ENCODE data around the gene ACTL9. TPM values are rescaled to one million over a fixed set of nuclear protein-coding genes. Genes with fewer than 3 reads are reported as not detected.
"Not testable (repeated sequence)": the region's sequence is repeated elsewhere in the genome, so short reads cannot be mapped to it uniquely, and the experiment has no call there.

The ACTL9 gene
- total RNA-seq, 1 donor from 2014 or later = not detected

GRCh38 chr19:8722032-8722431 is 23.4 kb upstream of the ACTL9 start:
- DNase-seq (no peak), ATAC-seq (no peak)
- Histone ChIP-seq H3K27me3 (ENCODE audit: low read depth) (peaks cover 11% of the 10 kb centered on the region), H3K4me3 (no peak overlapping the region), H3K27ac (no peak overlapping the region), H3K4me1 (no peaks in the 10 kb centered on the region), H3K36me3 (no peaks in the 10 kb centered on the region), H3K9me3 (no peaks in the 10 kb centered on the region)
- TF ChIP-seq CTCF (IDR thresholded peaks at IDR 0.05) = no peak
- intact Hi-C loops (cut with DNase I) = no loop called here

GRCh38 chr19:8721334-8721733 is 22.7 kb upstream of the ACTL9 start, which contains the start of gene OR2Z1:
Gene OR2Z1 (plus strand): TSS chr19:8721634. CDS start chr19:8731029, 9,395 bp downstream.
- intact Hi-C loops (cut with DNase I) = no loop called here
- ATAC-seq = no peak
- TF ChIP-seq CTCF (IDR thresholded peaks at IDR 0.05) = no peak
- Histone ChIP-seq H3K4me3 (no peak within 1 kb of the TSS), H3K27ac (no peak within 1 kb of the TSS), H3K4me1 (no peaks in the 10 kb centered on the region), H3K27me3 (ENCODE audit: low read depth) (peaks cover 11% of the 10 kb centered on the region), H3K36me3 (no peaks in the 10 kb centered on the region), H3K9me3 (no peaks in the 10 kb centered on the region)
- no peak for DNase-seq

GRCh38 chr19:8710337-8710736 is 11.7 kb upstream of the ACTL9 start:
- H3K4me1 ChIP-seq; intact Hi-C loops (cut with DNase I); H3K36me3 ChIP-seq; H3K9me3 ChIP-seq; DNase-seq; H3K27me3 ChIP-seq (ENCODE audit: low read depth); ATAC-seq; H3K27ac ChIP-seq; H3K4me3 ChIP-seq: not testable (repeated sequence)

GRCh38 chr19:8705742-8706141 is 7.1 kb upstream of the ACTL9 start:
- DNase-seq (no peak), ATAC-seq (no peak)
- Histone ChIP-seq H3K27ac (no peak overlapping the region), H3K36me3 (no peaks in the 10 kb centered on the region), H3K9me3 (no peaks in the 10 kb centered on the region), H3K27me3 (ENCODE audit: low read depth) (peaks cover under 1% of the 10 kb centered on the region), H3K4me1 (no peaks in the 10 kb centered on the region), H3K4me3 (no peak overlapping the region)
- TF ChIP-seq CTCF (IDR thresholded peaks at IDR 0.05) = no peak
- intact Hi-C loops (cut with DNase I) = no loop called here

GRCh38 chr19:8705304-8705703 is 6.7 kb upstream of the ACTL9 start:
- intact Hi-C loops (cut with DNase I) = not testable (repeated sequence)

GRCh38 chr19:8703223-8703622 is 4.6 kb upstream of the ACTL9 start:
- Histone ChIP-seq H3K4me3 (no peak overlapping the region), H3K27me3 (ENCODE audit: low read depth) (peaks cover 9% of the 10 kb centered on the region), H3K27ac (no peak overlapping the region), H3K4me1 (no peaks in the 10 kb centered on the region), H3K9me3 (no peaks in the 10 kb centered on the region), H3K36me3 (no peaks in the 10 kb centered on the region)
- ATAC-seq (no peak), DNase-seq (no peak)
- intact Hi-C loops (cut with DNase I) = no loop called here
- no peak for TF ChIP-seq CTCF (IDR thresholded peaks at IDR 0.05)

More at GRCh38 chr19:8705304-8705703, 6.7 kb upstream of the ACTL9 start:
- H3K27me3 ChIP-seq (ENCODE audit: low read depth); H3K9me3 ChIP-seq; H3K27ac ChIP-seq; H3K4me3 ChIP-seq; DNase-seq; ATAC-seq; H3K36me3 ChIP-seq; H3K4me1 ChIP-seq: not testable (repeated sequence)

GRCh38 chr19:8702350-8702749 is 3.8 kb upstream of the ACTL9 start:
- TF ChIP-seq CTCF (IDR thresholded peaks at IDR 0.05) = no peak
- intact Hi-C loops (cut with DNase I) = no loop called here
- no peaks in the 10 kb centered on the region for H3K36me3 ChIP-seq

More at GRCh38 chr19:8702350-8702749, 3.8 kb upstream of the ACTL9 start:
- no peak overlapping the region for H3K27ac ChIP-seq
- no peak for DNase-seq
- H3K4me1 ChIP-seq = no peaks in the 10 kb centered on the region
- no peak for ATAC-seq
- peaks cover 12% of the 10 kb centered on the region for H3K27me3 ChIP-seq (ENCODE audit: low read depth)
- no peaks in the 10 kb centered on the region for H3K9me3 ChIP-seq
- H3K4me3 ChIP-seq = no peak overlapping the region
